Panc1 (cell line): Measurements from ENCODE around the gene DPPA4. TPM values are rescaled to one million over a fixed set of nuclear protein-coding genes. Genes with fewer than 3 reads are reported as not detected.

Source experiments
- ATAC-seq: fragments of 200-7000 bp; cut with Tn5 transposase; 2 replicates; pipeline ENCODE4 v1.9.1; 2020; ENCODE audit warnings: mild to moderate bottlenecking, moderate library complexity
- BruUV-seq: library from RNA; stranded (reverse); fragments of 400-500 nt; replicated peaks from 2 replicates; lab custom pipeline; 2021; lab: Mats Ljungman, UMichigan
- CTCF ChIA-PET: fragments of 300-600 bp; sonication (Branson Sonifier 250); formaldehyde crosslinking; loops from one replicate; lab custom pipeline; 2022; ENCODE audit warnings: antibody characterized with exemption; lab: Charles Lee
- POLR2A ChIA-PET: fragments of 300-600 bp; sonication (Branson Sonifier 250); formaldehyde crosslinking; loops from one replicate; lab custom pipeline; 2022; ENCODE audit warnings: antibody characterized with exemption; lab: Charles Lee
- DNase-seq: peaks from one replicate; pipeline ENCODE4 v3.0.0-alpha.2; 2010; ENCODE audit warnings: low read depth, low spot score
- H3K27ac ChIP-seq: 2 replicates; pipeline ENCODE4 v1.5.1; 2011; ENCODE audit warnings: mild to moderate bottlenecking, low read length, inconsistent platforms
- H3K27me3 ChIP-seq: fragments of 200-500 bp; sonication (Bioruptor generic); 2 replicates; pipeline ENCODE4 v1.6.0; 2014; ENCODE audit warnings: low read length, inconsistent platforms; ENCODE audit not compliant: control insufficient read depth, insufficient read depth
- H3K36me3 ChIP-seq: fragments of 200-500 bp; sonication (Bioruptor generic); 2 replicates; pipeline ENCODE4 v1.5.1; 2014; ENCODE audit warnings: inconsistent platforms, mild to moderate bottlenecking, low read length, moderate library complexity; ENCODE audit not compliant: control insufficient read depth, insufficient read depth
- H3K4me1 ChIP-seq: 2 replicates; pipeline ENCODE4 v1.5.1; 2011; ENCODE audit warnings: inconsistent platforms, mild to moderate bottlenecking, low read length, moderate library complexity; ENCODE audit not compliant: control insufficient read depth, insufficient read depth
- H3K4me3 ChIP-seq, 2 experiments: 2 replicates each; pipeline ENCODE4 v1.5.1; 2011 to 2012; ENCODE audit warnings: low read depth in 2 of 2, low read length in 2 of 2, mild to moderate bottlenecking in 2 of 2, inconsistent platforms in 1 of 2, moderate library complexity in 1 of 2
- H3K9me3 ChIP-seq: fragments of 200-500 bp; sonication (Bioruptor generic); 2 replicates; pipeline ENCODE4 v1.5.1; 2014; ENCODE audit warnings: low read depth, mild to moderate bottlenecking, inconsistent platforms, low read length, moderate library complexity; ENCODE audit not compliant: control insufficient read depth, insufficient read depth
- POLR2AphosphoS5 ChIP-seq: IDR thresholded peaks from 2 replicates; pipeline ENCODE4 v1.6.1; 2012; ENCODE audit warnings: mild to moderate bottlenecking, low read depth, low read length, moderate library complexity
- SIN3A ChIP-seq: IDR thresholded peaks from 2 replicates; pipeline ENCODE4 v1.6.1; 2012; ENCODE audit warnings: low read depth, mild to moderate bottlenecking, low read length, moderate library complexity, borderline replicate concordance; ENCODE audit not compliant: insufficient read depth
- TCF7L2 ChIP-seq: IDR thresholded peaks from 2 replicates; pipeline ENCODE4 v1.6.1; 2011; ENCODE audit warnings: mild to moderate bottlenecking, low read depth, low read length, inconsistent platforms
- in situ Hi-C: cut with HindIII; loops from 2 replicates; pipeline ENCODE4 v1.10.0; 2016; ENCODE audit warnings: low sequenced_read_pairs, low pct_unique_long_range_greater_than_20kb
- intact Hi-C: fragments of 100-400 bp; cut with micrococcal nuclease; formaldehyde crosslinking; loops from one replicate; pipeline ENCODE4 v1.10.0; 2022; ENCODE audit not compliant: unreplicated experiment
- total RNA-seq: library from RNA; stranded (reverse); gene quantifications from one replicate; pipeline ENCODE4 v1.2.1, GENCODE V29; 2021; ENCODE audit not compliant: unreplicated experiment
- TF ChIP-seq, protein P1 (sequence below), 2 experiments: IDR thresholded peaks; 2 replicates each; pipeline ENCODE4 v1.6.1; 2011 to 2012; ENCODE audit warnings: low read depth in 2 of 2, control low read depth in 1 of 2, low read length in 1 of 2, mild to moderate bottlenecking in 1 of 2, moderate library complexity in 1 of 2; ENCODE audit not compliant: insufficient read depth in 1 of 2
- TF ChIP-seq, protein P2 (sequence below): fragments of 450-650 bp; IDR thresholded peaks from 2 replicates; pipeline ENCODE4 v1.5.1; 2017; ENCODE audit warnings: mild to moderate bottlenecking

The DPPA4 gene
- total RNA-seq, 1 experiment from 2014 or later, result 0.26 TPM

DNA sequence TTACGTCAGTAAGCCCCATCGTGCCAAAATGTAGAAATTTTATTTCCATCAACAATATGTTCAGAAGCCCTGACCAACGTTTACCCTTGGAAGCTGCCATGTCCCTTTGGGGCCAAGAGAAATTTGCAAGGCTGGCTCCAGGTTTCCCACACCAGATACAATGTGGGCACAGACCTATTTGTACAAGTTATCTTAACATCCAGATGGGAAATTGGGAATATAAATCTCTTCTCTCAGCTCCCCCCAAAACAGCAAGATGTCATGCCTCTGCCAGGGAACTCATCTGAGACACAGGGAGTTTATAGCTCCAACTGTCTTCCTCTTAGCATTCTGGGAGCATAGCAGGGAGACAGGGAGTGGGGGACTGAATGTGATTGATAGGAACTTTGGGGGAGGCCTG, 11.7 kb downstream of the DPPA4 start:
- no peak overlapping the region for H3K27ac ChIP-seq
- in situ Hi-C loops, result no loop called here
- DNase-seq (no peak), ATAC-seq (no peak)
- BruUV-seq, result no TSS peak
- ChIA-PET CTCF (no interaction called here), POLR2A (no interaction called here)
- intact Hi-C loops, result no loop called here
- no peaks in the 10 kb centered on the region for H3K9me3 ChIP-seq
- TF ChIP-seq POLR2AphosphoS5, result no peak
- no peak for TF ChIP-seq TCF7L2
- TF ChIP-seq SIN3A, result no peak
- TF ChIP-seq, protein P1, sequence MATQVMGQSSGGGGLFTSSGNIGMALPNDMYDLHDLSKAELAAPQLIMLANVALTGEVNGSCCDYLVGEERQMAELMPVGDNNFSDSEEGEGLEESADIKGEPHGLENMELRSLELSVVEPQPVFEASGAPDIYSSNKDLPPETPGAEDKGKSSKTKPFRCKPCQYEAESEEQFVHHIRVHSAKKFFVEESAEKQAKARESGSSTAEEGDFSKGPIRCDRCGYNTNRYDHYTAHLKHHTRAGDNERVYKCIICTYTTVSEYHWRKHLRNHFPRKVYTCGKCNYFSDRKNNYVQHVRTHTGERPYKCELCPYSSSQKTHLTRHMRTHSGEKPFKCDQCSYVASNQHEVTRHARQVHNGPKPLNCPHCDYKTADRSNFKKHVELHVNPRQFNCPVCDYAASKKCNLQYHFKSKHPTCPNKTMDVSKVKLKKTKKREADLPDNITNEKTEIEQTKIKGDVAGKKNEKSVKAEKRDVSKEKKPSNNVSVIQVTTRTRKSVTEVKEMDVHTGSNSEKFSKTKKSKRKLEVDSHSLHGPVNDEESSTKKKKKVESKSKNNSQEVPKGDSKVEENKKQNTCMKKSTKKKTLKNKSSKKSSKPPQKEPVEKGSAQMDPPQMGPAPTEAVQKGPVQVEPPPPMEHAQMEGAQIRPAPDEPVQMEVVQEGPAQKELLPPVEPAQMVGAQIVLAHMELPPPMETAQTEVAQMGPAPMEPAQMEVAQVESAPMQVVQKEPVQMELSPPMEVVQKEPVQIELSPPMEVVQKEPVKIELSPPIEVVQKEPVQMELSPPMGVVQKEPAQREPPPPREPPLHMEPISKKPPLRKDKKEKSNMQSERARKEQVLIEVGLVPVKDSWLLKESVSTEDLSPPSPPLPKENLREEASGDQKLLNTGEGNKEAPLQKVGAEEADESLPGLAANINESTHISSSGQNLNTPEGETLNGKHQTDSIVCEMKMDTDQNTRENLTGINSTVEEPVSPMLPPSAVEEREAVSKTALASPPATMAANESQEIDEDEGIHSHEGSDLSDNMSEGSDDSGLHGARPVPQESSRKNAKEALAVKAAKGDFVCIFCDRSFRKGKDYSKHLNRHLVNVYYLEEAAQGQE (IDR thresholded peaks at IDR 0.05; ENCODE audit: insufficient read depth in 1 of 2, low read depth in 2 of 2, low read length in 1 of 2), result no peak
- TF ChIP-seq, protein P2, sequence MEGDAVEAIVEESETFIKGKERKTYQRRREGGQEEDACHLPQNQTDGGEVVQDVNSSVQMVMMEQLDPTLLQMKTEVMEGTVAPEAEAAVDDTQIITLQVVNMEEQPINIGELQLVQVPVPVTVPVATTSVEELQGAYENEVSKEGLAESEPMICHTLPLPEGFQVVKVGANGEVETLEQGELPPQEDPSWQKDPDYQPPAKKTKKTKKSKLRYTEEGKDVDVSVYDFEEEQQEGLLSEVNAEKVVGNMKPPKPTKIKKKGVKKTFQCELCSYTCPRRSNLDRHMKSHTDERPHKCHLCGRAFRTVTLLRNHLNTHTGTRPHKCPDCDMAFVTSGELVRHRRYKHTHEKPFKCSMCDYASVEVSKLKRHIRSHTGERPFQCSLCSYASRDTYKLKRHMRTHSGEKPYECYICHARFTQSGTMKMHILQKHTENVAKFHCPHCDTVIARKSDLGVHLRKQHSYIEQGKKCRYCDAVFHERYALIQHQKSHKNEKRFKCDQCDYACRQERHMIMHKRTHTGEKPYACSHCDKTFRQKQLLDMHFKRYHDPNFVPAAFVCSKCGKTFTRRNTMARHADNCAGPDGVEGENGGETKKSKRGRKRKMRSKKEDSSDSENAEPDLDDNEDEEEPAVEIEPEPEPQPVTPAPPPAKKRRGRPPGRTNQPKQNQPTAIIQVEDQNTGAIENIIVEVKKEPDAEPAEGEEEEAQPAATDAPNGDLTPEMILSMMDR, result no peak
- H3K36me3 ChIP-seq, result no peaks in the 10 kb centered on the region
- no peak overlapping the region for H3K4me3 ChIP-seq
- no peaks in the 10 kb centered on the region for H3K4me1 ChIP-seq
- H3K27me3 ChIP-seq, result 0 out of 2 replicates have a peak, but pooled peaks cover 2% of the 10 kb centered on the region

DNA sequence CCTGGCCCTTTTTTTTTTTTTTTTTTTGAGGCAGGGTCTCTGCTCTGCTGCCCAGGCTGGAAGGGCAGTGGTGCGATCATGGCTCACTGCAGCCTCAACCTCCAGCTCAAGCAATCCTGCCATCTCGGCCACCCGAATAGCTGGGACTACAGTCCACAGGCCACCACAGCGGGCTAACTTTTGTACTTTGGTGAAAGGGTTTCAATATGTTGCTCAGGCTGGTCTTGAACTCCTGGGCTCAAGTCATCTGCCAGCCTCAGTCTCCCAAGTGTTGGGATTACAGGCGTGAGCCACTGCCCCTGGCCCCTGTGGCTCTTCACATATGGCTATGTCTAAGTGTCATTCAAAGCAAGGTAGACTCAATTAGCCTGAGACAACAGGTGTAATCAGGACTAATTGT, 12.2 kb downstream of the DPPA4 start:
- TF ChIP-seq, protein P2, result no peak
- TF ChIP-seq, protein P1 (IDR thresholded peaks at IDR 0.05; ENCODE audit: insufficient read depth in 1 of 2, low read depth in 2 of 2, low read length in 1 of 2), result no peak
- TF ChIP-seq POLR2AphosphoS5 (no peak), SIN3A (no peak), TCF7L2 (no peak)
- ATAC-seq (no peak), DNase-seq (no peak)
- Histone ChIP-seq H3K9me3 (no peaks in the 10 kb centered on the region), H3K36me3 (no peaks in the 10 kb centered on the region), H3K4me3 (no peak overlapping the region), H3K4me1 (no peaks in the 10 kb centered on the region), H3K27me3 (0 out of 2 replicates have a peak, but pooled peaks cover 2% of the 10 kb centered on the region), H3K27ac (no peak overlapping the region)
- in situ Hi-C loops (no loop called here), intact Hi-C loops (no loop called here)
- no TSS peak for BruUV-seq
- CTCF ChIA-PET, result no interaction called here
- POLR2A ChIA-PET, result no interaction called here
